Panc1 (cell line): Measurements from ENCODE around the gene TMEM86A. TPM values are rescaled to one million over a fixed set of nuclear protein-coding genes. Genes with fewer than 3 reads are reported as not detected.

Experiments used
- ATAC-seq: fragments of 200-7000 bp; cut with Tn5 transposase; 2 replicates; pipeline ENCODE4 v1.9.1; 2020; ENCODE audit warnings: mild to moderate bottlenecking, moderate library complexity
- BruUV-seq: library from RNA; stranded (reverse); fragments of 400-500 nt; replicated peaks from 2 replicates; lab custom pipeline; 2021; lab: Mats Ljungman, UMichigan
- CTCF ChIA-PET: fragments of 300-600 bp; sonication (Branson Sonifier 250); formaldehyde crosslinking; loops from one replicate; lab custom pipeline; 2022; ENCODE audit warnings: antibody characterized with exemption; lab: Charles Lee
- POLR2A ChIA-PET: fragments of 300-600 bp; sonication (Branson Sonifier 250); formaldehyde crosslinking; loops from one replicate; lab custom pipeline; 2022; ENCODE audit warnings: antibody characterized with exemption; lab: Charles Lee
- DNase-seq: peaks from one replicate; pipeline ENCODE4 v3.0.0-alpha.2; 2010; ENCODE audit warnings: low read depth, low spot score
- H3K27ac ChIP-seq: 2 replicates; pipeline ENCODE4 v1.5.1; 2011; ENCODE audit warnings: mild to moderate bottlenecking, low read length, inconsistent platforms
- H3K27me3 ChIP-seq: fragments of 200-500 bp; sonication (Bioruptor generic); 2 replicates; pipeline ENCODE4 v1.6.0; 2014; ENCODE audit warnings: low read length, inconsistent platforms; ENCODE audit not compliant: control insufficient read depth, insufficient read depth
- H3K36me3 ChIP-seq: fragments of 200-500 bp; sonication (Bioruptor generic); 2 replicates; pipeline ENCODE4 v1.5.1; 2014; ENCODE audit warnings: inconsistent platforms, mild to moderate bottlenecking, low read length, moderate library complexity; ENCODE audit not compliant: control insufficient read depth, insufficient read depth
- H3K4me1 ChIP-seq: 2 replicates; pipeline ENCODE4 v1.5.1; 2011; ENCODE audit warnings: inconsistent platforms, mild to moderate bottlenecking, low read length, moderate library complexity; ENCODE audit not compliant: control insufficient read depth, insufficient read depth
- H3K4me3 ChIP-seq, 2 experiments: 2 replicates each; pipeline ENCODE4 v1.5.1; 2011 to 2012; ENCODE audit warnings: low read depth in 2 of 2, low read length in 2 of 2, mild to moderate bottlenecking in 2 of 2, inconsistent platforms in 1 of 2, moderate library complexity in 1 of 2
- H3K9me3 ChIP-seq: fragments of 200-500 bp; sonication (Bioruptor generic); 2 replicates; pipeline ENCODE4 v1.5.1; 2014; ENCODE audit warnings: low read depth, mild to moderate bottlenecking, inconsistent platforms, low read length, moderate library complexity; ENCODE audit not compliant: control insufficient read depth, insufficient read depth
- POLR2AphosphoS5 ChIP-seq: IDR thresholded peaks from 2 replicates; pipeline ENCODE4 v1.6.1; 2012; ENCODE audit warnings: mild to moderate bottlenecking, low read depth, low read length, moderate library complexity
- SIN3A ChIP-seq: IDR thresholded peaks from 2 replicates; pipeline ENCODE4 v1.6.1; 2012; ENCODE audit warnings: low read depth, mild to moderate bottlenecking, low read length, moderate library complexity, borderline replicate concordance; ENCODE audit not compliant: insufficient read depth
- TCF7L2 ChIP-seq: IDR thresholded peaks from 2 replicates; pipeline ENCODE4 v1.6.1; 2011; ENCODE audit warnings: mild to moderate bottlenecking, low read depth, low read length, inconsistent platforms
- in situ Hi-C: cut with HindIII; loops from 2 replicates; pipeline ENCODE4 v1.10.0; 2016; ENCODE audit warnings: low sequenced_read_pairs, low pct_unique_long_range_greater_than_20kb
- intact Hi-C: fragments of 100-400 bp; cut with micrococcal nuclease; formaldehyde crosslinking; loops from one replicate; pipeline ENCODE4 v1.10.0; 2022; ENCODE audit not compliant: unreplicated experiment
- total RNA-seq: library from RNA; stranded (reverse); gene quantifications from one replicate; pipeline ENCODE4 v1.2.1, GENCODE V29; 2021; ENCODE audit not compliant: unreplicated experiment
- TF ChIP-seq, protein P1 (sequence below), 2 experiments: IDR thresholded peaks; 2 replicates each; pipeline ENCODE4 v1.6.1; 2011 to 2012; ENCODE audit warnings: low read depth in 2 of 2, control low read depth in 1 of 2, low read length in 1 of 2, mild to moderate bottlenecking in 1 of 2, moderate library complexity in 1 of 2; ENCODE audit not compliant: insufficient read depth in 1 of 2
- TF ChIP-seq, protein P2 (sequence below): fragments of 450-650 bp; IDR thresholded peaks from 2 replicates; pipeline ENCODE4 v1.5.1; 2017; ENCODE audit warnings: mild to moderate bottlenecking

The TMEM86A gene
- total RNA-seq, 1 experiment from 2014 or later: 0.31 TPM

DNA sequence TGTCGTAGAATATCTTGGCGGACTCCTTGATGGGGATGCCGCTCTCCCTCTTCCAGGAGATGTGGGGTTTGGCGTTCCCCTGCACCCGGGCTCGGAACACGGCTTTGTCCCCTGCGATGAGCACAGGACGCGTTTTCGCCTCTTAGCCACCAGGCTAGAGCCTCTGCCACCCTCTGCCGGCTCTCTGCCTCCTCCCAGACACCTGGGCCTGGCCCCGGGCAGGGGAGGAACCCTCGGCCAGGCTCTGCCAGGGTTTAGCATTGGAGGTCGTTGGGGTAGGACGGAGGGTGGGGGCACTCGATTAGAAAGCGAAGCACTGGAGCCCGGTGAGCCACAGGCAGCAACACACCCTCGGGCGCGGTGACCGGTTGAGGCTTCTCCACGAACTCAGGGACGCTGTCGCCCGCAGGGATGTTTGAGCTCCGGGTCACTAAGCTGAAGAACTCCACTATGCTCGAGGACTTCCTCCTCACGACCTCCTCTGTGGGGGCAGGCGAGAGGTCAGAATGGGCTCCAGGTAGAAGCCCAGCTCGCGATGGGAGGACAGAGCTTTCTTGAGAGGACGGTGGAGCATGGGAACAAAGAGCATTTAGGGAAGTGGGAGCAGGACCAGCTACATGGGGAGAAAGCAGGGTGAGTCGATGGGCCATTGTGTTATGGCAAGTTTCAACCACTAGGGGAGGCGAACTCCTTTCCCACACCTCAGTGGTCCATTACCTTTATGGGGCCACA, 23.1 kb downstream of the TMEM86A start:
- intact Hi-C loops: no loop called here
- ATAC-seq: peak; percentile 81
- ChIA-PET CTCF (interaction anchor here (0.5 to 1.7 kb wide), 11 partner anchors 9 to 880 kb away, joined by 3 to 9 read pairs (median 3); no protein-coding TSS in a partner anchor), POLR2A (interaction anchor here (0.6 to 0.7 kb wide), 2 partner anchors 37 to 89 kb away, joined by 3 read pairs; no protein-coding TSS in a partner anchor)
- no TSS peak for BruUV-seq
- H3K27me3 ChIP-seq: peaks cover 2% of the 10 kb centered on the region
- no peaks in the 10 kb centered on the region for H3K9me3 ChIP-seq
- H3K27ac ChIP-seq: no peak overlapping the region
- H3K4me1 ChIP-seq: 0 out of 2 replicates have a peak, but pooled peaks cover 3% of the 10 kb centered on the region
- DNase-seq: peak; percentile 58
- no peaks in the 10 kb centered on the region for H3K36me3 ChIP-seq
- TF ChIP-seq POLR2AphosphoS5 (no peak), SIN3A (no peak), TCF7L2 (no peak)
- TF ChIP-seq, protein P1, sequence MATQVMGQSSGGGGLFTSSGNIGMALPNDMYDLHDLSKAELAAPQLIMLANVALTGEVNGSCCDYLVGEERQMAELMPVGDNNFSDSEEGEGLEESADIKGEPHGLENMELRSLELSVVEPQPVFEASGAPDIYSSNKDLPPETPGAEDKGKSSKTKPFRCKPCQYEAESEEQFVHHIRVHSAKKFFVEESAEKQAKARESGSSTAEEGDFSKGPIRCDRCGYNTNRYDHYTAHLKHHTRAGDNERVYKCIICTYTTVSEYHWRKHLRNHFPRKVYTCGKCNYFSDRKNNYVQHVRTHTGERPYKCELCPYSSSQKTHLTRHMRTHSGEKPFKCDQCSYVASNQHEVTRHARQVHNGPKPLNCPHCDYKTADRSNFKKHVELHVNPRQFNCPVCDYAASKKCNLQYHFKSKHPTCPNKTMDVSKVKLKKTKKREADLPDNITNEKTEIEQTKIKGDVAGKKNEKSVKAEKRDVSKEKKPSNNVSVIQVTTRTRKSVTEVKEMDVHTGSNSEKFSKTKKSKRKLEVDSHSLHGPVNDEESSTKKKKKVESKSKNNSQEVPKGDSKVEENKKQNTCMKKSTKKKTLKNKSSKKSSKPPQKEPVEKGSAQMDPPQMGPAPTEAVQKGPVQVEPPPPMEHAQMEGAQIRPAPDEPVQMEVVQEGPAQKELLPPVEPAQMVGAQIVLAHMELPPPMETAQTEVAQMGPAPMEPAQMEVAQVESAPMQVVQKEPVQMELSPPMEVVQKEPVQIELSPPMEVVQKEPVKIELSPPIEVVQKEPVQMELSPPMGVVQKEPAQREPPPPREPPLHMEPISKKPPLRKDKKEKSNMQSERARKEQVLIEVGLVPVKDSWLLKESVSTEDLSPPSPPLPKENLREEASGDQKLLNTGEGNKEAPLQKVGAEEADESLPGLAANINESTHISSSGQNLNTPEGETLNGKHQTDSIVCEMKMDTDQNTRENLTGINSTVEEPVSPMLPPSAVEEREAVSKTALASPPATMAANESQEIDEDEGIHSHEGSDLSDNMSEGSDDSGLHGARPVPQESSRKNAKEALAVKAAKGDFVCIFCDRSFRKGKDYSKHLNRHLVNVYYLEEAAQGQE (IDR thresholded peaks at IDR 0.05; ENCODE audit: insufficient read depth in 1 of 2, low read depth in 2 of 2, low read length in 1 of 2): no peak
- TF ChIP-seq, protein P2, sequence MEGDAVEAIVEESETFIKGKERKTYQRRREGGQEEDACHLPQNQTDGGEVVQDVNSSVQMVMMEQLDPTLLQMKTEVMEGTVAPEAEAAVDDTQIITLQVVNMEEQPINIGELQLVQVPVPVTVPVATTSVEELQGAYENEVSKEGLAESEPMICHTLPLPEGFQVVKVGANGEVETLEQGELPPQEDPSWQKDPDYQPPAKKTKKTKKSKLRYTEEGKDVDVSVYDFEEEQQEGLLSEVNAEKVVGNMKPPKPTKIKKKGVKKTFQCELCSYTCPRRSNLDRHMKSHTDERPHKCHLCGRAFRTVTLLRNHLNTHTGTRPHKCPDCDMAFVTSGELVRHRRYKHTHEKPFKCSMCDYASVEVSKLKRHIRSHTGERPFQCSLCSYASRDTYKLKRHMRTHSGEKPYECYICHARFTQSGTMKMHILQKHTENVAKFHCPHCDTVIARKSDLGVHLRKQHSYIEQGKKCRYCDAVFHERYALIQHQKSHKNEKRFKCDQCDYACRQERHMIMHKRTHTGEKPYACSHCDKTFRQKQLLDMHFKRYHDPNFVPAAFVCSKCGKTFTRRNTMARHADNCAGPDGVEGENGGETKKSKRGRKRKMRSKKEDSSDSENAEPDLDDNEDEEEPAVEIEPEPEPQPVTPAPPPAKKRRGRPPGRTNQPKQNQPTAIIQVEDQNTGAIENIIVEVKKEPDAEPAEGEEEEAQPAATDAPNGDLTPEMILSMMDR: peak; percentile 89
- in situ Hi-C loops: no loop called here
- H3K4me3 ChIP-seq: peak overlapping the region; percentile 49 to 56

DNA sequence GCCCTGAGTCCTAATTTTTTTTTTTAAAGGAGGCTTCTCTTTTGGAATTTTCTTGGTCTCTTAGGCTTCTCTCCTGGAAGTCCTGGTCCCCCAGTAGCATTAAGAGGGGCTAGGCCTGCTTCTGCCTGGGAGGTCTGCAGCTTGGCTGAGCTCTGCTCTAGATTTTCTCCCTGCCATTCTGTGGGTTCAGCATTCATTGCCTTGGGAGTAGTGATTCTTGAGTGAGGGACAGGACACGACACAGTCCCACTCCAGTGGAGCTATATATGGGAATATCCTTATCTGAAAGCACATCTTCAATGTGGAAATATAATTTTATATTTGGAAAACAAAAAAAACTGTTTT, 23.7 kb downstream of the TMEM86A start:
- in situ Hi-C loops (no loop called here), intact Hi-C loops (no loop called here)
- no peak for DNase-seq
- no peak for ATAC-seq
- no peaks in the 10 kb centered on the region for H3K9me3 ChIP-seq
- ChIA-PET POLR2A (interaction anchor here (0.6 to 0.7 kb wide), 2 partner anchors 37 to 89 kb away, joined by 3 read pairs; no protein-coding TSS in a partner anchor), CTCF (interaction anchor here (0.6 to 1.7 kb wide), 10 partner anchors 9 to 880 kb away, joined by 3 to 9 read pairs (median 3); no protein-coding TSS in a partner anchor)
- peaks cover 2% of the 10 kb centered on the region for H3K27me3 ChIP-seq
- no peak overlapping the region for H3K4me3 ChIP-seq
- no peaks in the 10 kb centered on the region for H3K36me3 ChIP-seq
- H3K4me1 ChIP-seq: 0 out of 2 replicates have a peak, but pooled peaks cover 3% of the 10 kb centered on the region
- H3K27ac ChIP-seq: no peak overlapping the region
- no TSS peak for BruUV-seq
- TF ChIP-seq, protein P1 (IDR thresholded peaks at IDR 0.05; ENCODE audit: insufficient read depth in 1 of 2, low read depth in 2 of 2, low read length in 1 of 2): no peak
- TF ChIP-seq TCF7L2: no peak
- TF ChIP-seq, protein P2: peak; percentile 53
- no peak for TF ChIP-seq SIN3A
- no peak for TF ChIP-seq POLR2AphosphoS5
